Endothelial cell (in vitro differentiated cells): ENCODE measurements around the gene KIAA0753. TPM values are rescaled to one million over a fixed set of nuclear protein-coding genes. Genes with fewer than 3 reads are reported as not detected.

Experiments used
- DNase-seq: peaks from one replicate; pipeline ENCODE4 v3.0.0; 2021; ENCODE audit warnings: low spot score
- H3K27ac Mint-ChIP-seq: one replicate; pipeline ENCODE4 v1.8.0; 2021; ENCODE audit warnings: mixed read lengths, inconsistent platforms; ENCODE audit not compliant: unreplicated experiment
- H3K27me3 Mint-ChIP-seq: one replicate; pipeline ENCODE4 v1.8.0; 2021; ENCODE audit warnings: mild to moderate bottlenecking, moderate library complexity, mixed read lengths, inconsistent platforms; ENCODE audit not compliant: unreplicated experiment
- H3K36me3 Mint-ChIP-seq: one replicate; pipeline ENCODE4 v1.8.0; 2021; ENCODE audit warnings: mild to moderate bottlenecking, low read depth, mixed read lengths, inconsistent platforms; ENCODE audit not compliant: unreplicated experiment
- H3K4me1 Mint-ChIP-seq: one replicate; pipeline ENCODE4 v1.8.0; 2021; ENCODE audit warnings: mild to moderate bottlenecking, mixed read lengths, inconsistent platforms; ENCODE audit not compliant: unreplicated experiment
- H3K4me3 Mint-ChIP-seq: one replicate; pipeline ENCODE4 v1.8.0; 2021; ENCODE audit warnings: mild to moderate bottlenecking, mixed read lengths, inconsistent platforms; ENCODE audit not compliant: unreplicated experiment
- H3K9me3 Mint-ChIP-seq: one replicate; pipeline ENCODE4 v1.8.0; 2021; ENCODE audit warnings: mixed read lengths, inconsistent platforms; ENCODE audit not compliant: unreplicated experiment
- total RNA-seq: library from RNA; stranded (reverse); fragmentation: NEBNext Ultra II Directional; extraction: Animal tissue kit (Norgen Biotek cat#: 25700); gene quantifications from one replicate; pipeline ENCODE4 v1.2.1, GENCODE V29; 2021; ENCODE audit not compliant: unreplicated experiment
- TF ChIP-seq, protein P1 (sequence below): fragments of 200-600 bp; sonication (generic); IDR thresholded peaks from one replicate; pipeline ENCODE4 v1.5.0; 2021; ENCODE audit warnings: antibody characterized with exemption; ENCODE audit not compliant: unreplicated experiment

The KIAA0753 gene
- total RNA-seq, 1 donor from 2014 or later = 22.6 TPM

- H3K27me3 Mint-ChIP-seq = no peaks in the 10 kb centered on the region
- peak overlapping the region; percentile 58 for H3K27ac Mint-ChIP-seq
- DNase-seq = no peak
- TF ChIP-seq, protein P1, sequence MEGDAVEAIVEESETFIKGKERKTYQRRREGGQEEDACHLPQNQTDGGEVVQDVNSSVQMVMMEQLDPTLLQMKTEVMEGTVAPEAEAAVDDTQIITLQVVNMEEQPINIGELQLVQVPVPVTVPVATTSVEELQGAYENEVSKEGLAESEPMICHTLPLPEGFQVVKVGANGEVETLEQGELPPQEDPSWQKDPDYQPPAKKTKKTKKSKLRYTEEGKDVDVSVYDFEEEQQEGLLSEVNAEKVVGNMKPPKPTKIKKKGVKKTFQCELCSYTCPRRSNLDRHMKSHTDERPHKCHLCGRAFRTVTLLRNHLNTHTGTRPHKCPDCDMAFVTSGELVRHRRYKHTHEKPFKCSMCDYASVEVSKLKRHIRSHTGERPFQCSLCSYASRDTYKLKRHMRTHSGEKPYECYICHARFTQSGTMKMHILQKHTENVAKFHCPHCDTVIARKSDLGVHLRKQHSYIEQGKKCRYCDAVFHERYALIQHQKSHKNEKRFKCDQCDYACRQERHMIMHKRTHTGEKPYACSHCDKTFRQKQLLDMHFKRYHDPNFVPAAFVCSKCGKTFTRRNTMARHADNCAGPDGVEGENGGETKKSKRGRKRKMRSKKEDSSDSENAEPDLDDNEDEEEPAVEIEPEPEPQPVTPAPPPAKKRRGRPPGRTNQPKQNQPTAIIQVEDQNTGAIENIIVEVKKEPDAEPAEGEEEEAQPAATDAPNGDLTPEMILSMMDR = no peak
- peaks cover 72% of the 10 kb centered on the region for H3K36me3 Mint-ChIP-seq
- H3K9me3 Mint-ChIP-seq = peaks cover 3% of the 10 kb centered on the region
- H3K4me1 Mint-ChIP-seq = peaks cover 8% of the 10 kb centered on the region
- no peak overlapping the region for H3K4me3 Mint-ChIP-seq
These were observed 53.2 kb downstream of the KIAA0753 start for GRCh38 chr17:6587310-6587709.

DNA sequence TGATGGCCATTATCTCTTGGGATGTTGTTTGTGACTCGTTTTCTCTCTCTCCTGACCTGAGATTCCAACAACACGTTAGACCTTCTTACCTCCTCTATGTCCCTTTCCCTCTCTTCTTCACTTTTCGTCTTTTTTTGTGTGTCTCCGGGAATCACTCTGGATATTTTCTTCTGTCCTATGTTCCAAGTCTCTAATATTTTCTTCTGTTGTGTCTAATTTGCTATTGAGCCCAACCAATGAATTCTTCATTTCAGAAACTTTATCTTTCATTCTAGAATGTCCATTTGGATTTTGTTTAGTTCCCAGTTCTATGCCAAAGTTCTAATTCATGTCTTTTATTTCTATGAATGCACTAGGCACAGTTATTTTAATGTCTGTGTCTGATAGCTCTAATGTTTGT is 57.1 kb downstream of the KIAA0753 start:
- H3K27me3 Mint-ChIP-seq = no peaks in the 10 kb centered on the region
- peaks cover 8% of the 10 kb centered on the region for H3K4me1 Mint-ChIP-seq
- peak overlapping the region; percentile 21 for H3K4me3 Mint-ChIP-seq
- no peak for DNase-seq
- peaks cover 64% of the 10 kb centered on the region for H3K36me3 Mint-ChIP-seq
- peaks cover 3% of the 10 kb centered on the region for H3K9me3 Mint-ChIP-seq
- no peak overlapping the region for H3K27ac Mint-ChIP-seq
- TF ChIP-seq, protein P1 = no peak

DNA sequence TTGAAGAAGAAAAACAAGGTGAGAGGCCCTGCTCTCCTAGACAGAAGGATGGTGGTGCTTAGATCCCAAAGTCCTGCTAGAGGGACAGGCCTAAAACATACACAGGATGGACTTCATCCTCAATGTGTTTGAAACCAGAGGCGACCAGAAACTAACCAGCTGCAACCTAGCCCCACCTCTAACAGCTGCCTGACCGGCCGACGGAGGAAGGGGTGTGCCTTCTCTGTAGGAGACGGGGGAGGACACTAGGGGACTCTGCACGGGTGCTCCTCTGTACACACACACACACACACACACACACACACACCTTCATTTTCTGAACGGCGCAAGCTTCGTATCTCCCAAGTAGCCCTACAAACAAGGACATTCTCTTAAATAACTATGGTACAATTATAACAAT is 59.9 kb downstream of the KIAA0753 start:
- H3K27ac Mint-ChIP-seq = no peak overlapping the region
- peaks cover 14% of the 10 kb centered on the region for H3K4me1 Mint-ChIP-seq
- peaks cover 68% of the 10 kb centered on the region for H3K36me3 Mint-ChIP-seq
- peaks cover 5% of the 10 kb centered on the region for H3K27me3 Mint-ChIP-seq
- TF ChIP-seq, protein P1 = no peak
- peaks cover 3% of the 10 kb centered on the region for H3K9me3 Mint-ChIP-seq
- DNase-seq = no peak
- no peak overlapping the region for H3K4me3 Mint-ChIP-seq

DNA sequence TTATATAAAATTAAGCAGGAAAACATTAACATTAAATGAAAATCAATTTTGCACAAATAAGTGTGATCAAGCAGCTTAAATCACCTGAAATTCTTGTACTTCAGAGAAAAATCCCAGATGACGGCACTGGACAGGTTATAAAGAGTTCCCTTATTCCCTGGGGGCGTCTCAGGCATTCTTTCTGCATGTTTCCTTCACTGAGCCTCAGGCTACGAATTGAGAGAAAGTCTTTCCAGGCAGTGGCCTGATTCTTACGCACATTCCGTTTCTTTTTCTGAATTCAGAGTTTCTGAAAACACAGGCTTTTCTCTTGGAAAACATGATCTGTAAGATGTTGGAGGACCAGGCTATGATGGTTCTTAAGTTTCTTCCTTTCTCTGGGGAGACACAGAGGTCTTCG is 62.0 kb downstream of the KIAA0753 start:
- Mint-ChIP-seq H3K27me3 (peaks cover 9% of the 10 kb centered on the region), H3K4me1 (peaks cover 22% of the 10 kb centered on the region), H3K4me3 (peak overlapping the region; percentile 34), H3K27ac (no peak overlapping the region), H3K36me3 (peaks cover 54% of the 10 kb centered on the region), H3K9me3 (no peaks in the 10 kb centered on the region)
- DNase-seq = no peak
- TF ChIP-seq, protein P1 = no peak

DNA sequence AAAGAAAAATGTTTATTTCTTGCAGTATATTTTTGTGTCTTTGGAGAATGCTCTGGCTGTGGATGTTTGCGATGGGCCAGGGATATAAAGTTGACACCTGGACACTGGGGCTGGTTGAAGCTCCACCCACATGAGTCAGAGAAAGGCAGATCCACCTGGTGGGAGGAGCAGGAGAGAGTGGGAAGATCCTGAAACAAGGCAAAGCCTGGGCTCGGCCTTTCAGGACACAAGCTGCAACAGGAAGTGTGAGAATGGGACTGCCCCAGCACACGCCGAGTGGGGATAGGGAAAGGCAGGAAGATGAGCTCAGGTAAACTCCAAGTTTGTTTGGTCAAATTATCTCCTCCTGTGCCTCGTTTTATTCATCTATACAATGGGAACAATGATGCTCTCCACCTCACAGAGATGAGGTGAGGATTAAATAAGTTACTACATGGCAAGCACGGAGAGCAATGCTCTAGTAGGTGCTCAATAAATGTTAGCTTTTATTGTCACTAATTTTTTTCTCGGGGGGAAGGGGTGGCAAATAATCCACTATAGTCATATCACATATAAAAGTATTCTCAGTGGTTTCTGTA is 62.7 kb downstream of the KIAA0753 start:
- H3K9me3 Mint-ChIP-seq = no peaks in the 10 kb centered on the region
- DNase-seq = no peak
- peaks cover 22% of the 10 kb centered on the region for H3K4me1 Mint-ChIP-seq
- TF ChIP-seq, protein P1 = no peak
- H3K4me3 Mint-ChIP-seq = peak overlapping the region; percentile 81
- peak overlapping the region; percentile 61 for H3K27ac Mint-ChIP-seq
- peaks cover 9% of the 10 kb centered on the region for H3K27me3 Mint-ChIP-seq
- H3K36me3 Mint-ChIP-seq = peaks cover 46% of the 10 kb centered on the region
